ENCODE results near the gene SETD7.

Gene SETD7

DNA sequence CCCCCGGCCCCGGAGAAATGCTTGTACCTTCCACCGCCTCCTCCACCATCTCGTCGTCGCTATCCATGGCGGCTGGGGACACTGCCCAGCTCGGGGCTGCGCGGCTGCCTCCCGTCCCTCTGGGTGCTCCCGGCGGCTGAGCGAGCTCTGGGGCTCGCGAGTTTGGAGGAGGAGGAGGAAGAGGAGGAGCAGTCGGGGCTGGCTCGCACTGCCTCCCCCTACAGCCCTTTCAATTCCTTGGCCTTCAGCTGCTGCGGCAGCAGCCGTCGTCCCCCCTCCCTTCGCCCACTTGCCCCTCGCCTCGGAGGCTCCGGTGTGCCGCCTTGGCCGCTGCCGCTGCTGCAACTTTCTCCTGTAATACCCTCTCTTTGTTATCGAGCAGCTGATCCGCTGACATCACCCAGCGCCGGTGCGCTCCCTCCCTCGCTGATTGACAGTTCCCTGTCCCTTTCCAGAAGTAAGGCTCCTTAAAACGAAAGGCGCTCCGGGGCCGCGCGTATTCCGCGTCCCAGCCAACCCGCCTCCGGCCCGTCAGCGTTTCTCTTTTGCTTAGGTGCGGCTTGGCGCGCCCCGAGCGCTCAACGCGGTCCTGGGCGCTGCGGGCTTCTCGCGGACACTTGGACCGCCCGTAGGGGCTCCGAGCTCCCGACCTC, at the start of gene SETD7:
Gene SETD7 (minus strand): TSS at position 149 of the 653 bp plus-strand sequence. CDS start 82 bp downstream, at position 67.
- Histone ChIP-seq H3K27me3 (ENCODE audit: insufficient read depth, low read length) (no peaks in the 10 kb centered on the region), H3K79me2 (ENCODE audit: insufficient read depth, low read length) (peaks cover 38% of the 10 kb centered on the region), H2AFZ (ENCODE audit: low read length) (peak within 1 kb of the TSS; percentile 38)

DNA sequence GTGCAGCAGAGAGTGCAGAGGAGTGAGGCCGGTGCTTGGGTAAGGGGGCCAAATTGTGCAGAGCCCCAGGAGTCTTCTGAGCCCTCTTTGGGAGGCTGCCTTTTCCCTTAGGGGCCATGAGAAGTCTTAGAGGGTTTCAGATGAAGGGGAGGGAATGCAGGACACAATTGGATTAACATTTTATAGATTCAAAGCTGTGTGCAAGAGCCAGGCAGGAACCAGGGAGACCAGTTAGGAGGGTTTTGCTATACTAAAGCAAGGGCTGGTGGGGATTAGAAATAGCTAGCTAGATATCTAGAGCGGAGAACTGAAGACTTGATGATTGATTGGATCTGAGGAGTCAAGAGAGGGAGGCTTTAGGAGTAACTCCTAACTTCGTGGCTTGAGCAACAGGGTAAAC, 49.5 kb upstream of the SETD7 start:
- no peak overlapping the region for H3K4me2 ChIP-seq (ENCODE audit: low read length)
- H2AFZ ChIP-seq (ENCODE audit: low read length) = no peak overlapping the region

More for the DNA sequence above, at the start of gene SETD7:
- no peaks in the 10 kb centered on the region for H3K36me3 ChIP-seq (ENCODE audit: insufficient read depth, low read length)
- peaks cover 62% of the 10 kb centered on the region for H3K4me1 ChIP-seq (ENCODE audit: insufficient read depth, low read length, severe bottlenecking)
- no peaks in the 10 kb centered on the region for H3K9me2 ChIP-seq (ENCODE audit: low read depth, low read length)
- H3K27ac ChIP-seq (ENCODE audit: low read depth, low read length, poor library complexity, severe bottlenecking) = peak within 1 kb of the TSS; percentile 71
- TF ChIP-seq EZH2 (IDR thresholded peaks at IDR 0.05; ENCODE audit: borderline replicate concordance, low read length) = no peak
- TF ChIP-seq, protein P1, sequence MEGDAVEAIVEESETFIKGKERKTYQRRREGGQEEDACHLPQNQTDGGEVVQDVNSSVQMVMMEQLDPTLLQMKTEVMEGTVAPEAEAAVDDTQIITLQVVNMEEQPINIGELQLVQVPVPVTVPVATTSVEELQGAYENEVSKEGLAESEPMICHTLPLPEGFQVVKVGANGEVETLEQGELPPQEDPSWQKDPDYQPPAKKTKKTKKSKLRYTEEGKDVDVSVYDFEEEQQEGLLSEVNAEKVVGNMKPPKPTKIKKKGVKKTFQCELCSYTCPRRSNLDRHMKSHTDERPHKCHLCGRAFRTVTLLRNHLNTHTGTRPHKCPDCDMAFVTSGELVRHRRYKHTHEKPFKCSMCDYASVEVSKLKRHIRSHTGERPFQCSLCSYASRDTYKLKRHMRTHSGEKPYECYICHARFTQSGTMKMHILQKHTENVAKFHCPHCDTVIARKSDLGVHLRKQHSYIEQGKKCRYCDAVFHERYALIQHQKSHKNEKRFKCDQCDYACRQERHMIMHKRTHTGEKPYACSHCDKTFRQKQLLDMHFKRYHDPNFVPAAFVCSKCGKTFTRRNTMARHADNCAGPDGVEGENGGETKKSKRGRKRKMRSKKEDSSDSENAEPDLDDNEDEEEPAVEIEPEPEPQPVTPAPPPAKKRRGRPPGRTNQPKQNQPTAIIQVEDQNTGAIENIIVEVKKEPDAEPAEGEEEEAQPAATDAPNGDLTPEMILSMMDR (IDR thresholded peaks at IDR 0.05; ENCODE audit: low read length) = no peak
- H3F3A ChIP-seq (ENCODE audit: insufficient read depth, low read length) = peaks cover 4% of the 10 kb centered on the region; the same call in 1 of the 2 replicates
- peak within 1 kb of the TSS; percentile 76 for H3K4me2 ChIP-seq (ENCODE audit: low read length)
- H3K9ac ChIP-seq (ENCODE audit: low read length) = peak within 1 kb of the TSS; percentile 71
- H3K9me3 ChIP-seq (ENCODE audit: low read length) = no peaks in the 10 kb centered on the region
- H4K20me1 ChIP-seq (ENCODE audit: insufficient read depth, low read length) = no peaks in the 10 kb centered on the region
- H3K4me3 ChIP-seq (ENCODE audit: low read depth, low read length, poor library complexity, severe bottlenecking) = peak within 1 kb of the TSS; percentile 87

DNA sequence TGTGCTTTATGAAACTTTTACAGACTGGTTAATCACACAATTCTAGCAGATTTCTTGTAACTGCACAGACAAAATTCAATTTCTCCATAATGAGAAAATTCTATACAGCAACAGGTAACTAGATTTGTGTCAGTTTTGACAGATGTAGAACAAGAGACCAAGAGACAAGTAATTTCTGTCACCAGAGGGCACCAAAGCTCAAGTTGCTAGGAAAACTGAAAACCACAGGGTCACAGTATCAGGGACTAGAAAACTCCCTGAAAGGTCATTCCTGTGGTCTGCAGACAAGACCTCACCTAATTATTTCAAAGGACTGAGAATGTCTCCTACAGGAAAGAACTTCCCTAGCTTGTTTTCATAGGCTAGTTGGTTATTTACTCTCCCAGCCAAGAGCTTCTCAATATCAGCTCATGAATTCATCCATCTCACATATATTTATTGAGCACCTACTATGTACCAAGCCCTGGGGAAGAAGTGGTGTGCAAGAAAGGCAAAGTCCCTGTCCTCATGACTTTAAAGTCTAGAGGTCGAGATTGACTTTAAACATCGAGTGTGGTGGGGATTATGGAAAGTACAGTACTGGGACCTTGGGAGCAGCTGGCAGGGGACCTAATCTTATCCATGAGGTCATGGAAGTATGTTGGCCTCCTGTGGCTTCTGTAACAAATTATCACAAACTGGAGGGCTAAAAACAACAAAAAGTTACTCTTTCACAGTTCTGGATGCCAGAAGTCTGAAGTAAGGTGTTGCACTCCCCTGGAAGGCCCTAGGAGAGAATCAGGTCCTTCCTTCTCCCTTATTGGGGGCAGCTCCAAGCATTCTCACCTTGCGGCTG, 47.8 kb upstream of the SETD7 start:
- Histone ChIP-seq H3K9ac (ENCODE audit: low read length) (no peak overlapping the region), H3K9me2 (ENCODE audit: low read depth, low read length) (no peaks in the 10 kb centered on the region), H3K4me2 (ENCODE audit: low read length) (no peak overlapping the region), H3F3A (ENCODE audit: insufficient read depth, low read length) (no peaks in the 10 kb centered on the region), H3K36me3 (ENCODE audit: insufficient read depth, low read length) (no peaks in the 10 kb centered on the region), H3K4me3 (ENCODE audit: low read depth, low read length, poor library complexity, severe bottlenecking) (no peak overlapping the region), H3K79me2 (ENCODE audit: insufficient read depth, low read length) (no peaks in the 10 kb centered on the region), H3K27ac (ENCODE audit: low read depth, low read length, poor library complexity, severe bottlenecking) (no peak overlapping the region), H3K9me3 (ENCODE audit: low read length) (no peaks in the 10 kb centered on the region), H3K27me3 (ENCODE audit: insufficient read depth, low read length) (no peaks in the 10 kb centered on the region), H2AFZ (ENCODE audit: low read length) (no peak overlapping the region), H4K20me1 (ENCODE audit: insufficient read depth, low read length) (no peaks in the 10 kb centered on the region), H3K4me1 (ENCODE audit: insufficient read depth, low read length, severe bottlenecking) (peaks cover 9% of the 10 kb centered on the region)
- TF ChIP-seq, protein P1 (IDR thresholded peaks at IDR 0.05; ENCODE audit: low read length) = peak; percentile 81
- no peak for TF ChIP-seq EZH2 (IDR thresholded peaks at IDR 0.05; ENCODE audit: borderline replicate concordance, low read length)

More for the DNA sequence above, 49.5 kb upstream of the SETD7 start:
- no peak overlapping the region for H3K4me3 ChIP-seq (ENCODE audit: low read depth, low read length, poor library complexity, severe bottlenecking)
- no peak overlapping the region for H3K9ac ChIP-seq (ENCODE audit: low read length)
- no peaks in the 10 kb centered on the region for H3K79me2 ChIP-seq (ENCODE audit: insufficient read depth, low read length)
- no peaks in the 10 kb centered on the region for H3F3A ChIP-seq (ENCODE audit: insufficient read depth, low read length)
- H3K27me3 ChIP-seq (ENCODE audit: insufficient read depth, low read length) = no peaks in the 10 kb centered on the region
- H3K27ac ChIP-seq (ENCODE audit: low read depth, low read length, poor library complexity, severe bottlenecking) = no peak overlapping the region
- H3K36me3 ChIP-seq (ENCODE audit: insufficient read depth, low read length) = no peaks in the 10 kb centered on the region
- no peaks in the 10 kb centered on the region for H4K20me1 ChIP-seq (ENCODE audit: insufficient read depth, low read length)
- TF ChIP-seq EZH2 (IDR thresholded peaks at IDR 0.05; ENCODE audit: borderline replicate concordance, low read length) = no peak
- TF ChIP-seq, protein P1 (IDR thresholded peaks at IDR 0.05; ENCODE audit: low read length) = no peak
- no peaks in the 10 kb centered on the region for H3K9me2 ChIP-seq (ENCODE audit: low read depth, low read length)
- peaks cover 9% of the 10 kb centered on the region for H3K4me1 ChIP-seq (ENCODE audit: insufficient read depth, low read length, severe bottlenecking)
- no peaks in the 10 kb centered on the region for H3K9me3 ChIP-seq (ENCODE audit: low read length)

Data from OCI-LY1 (cell line).